KOPT-K1 (cell line): ENCODE results near the gene CABLES2.
A peak's percentile ranks its signal among the peaks of the same experiment; 100 is the strongest.

Source experiments
- H3K27ac ChIP-seq: fragments of 200-600 bp; sonication (generic); 2 replicates; pipeline ENCODE4 v1.5.1; 2016; ENCODE audit warnings: antibody characterized with exemption, mild to moderate bottlenecking, low read depth, low read length; ENCODE audit not compliant: poor library complexity, severe bottlenecking
- H3K36me3 ChIP-seq: fragments of 200-600 bp; sonication (generic); 2 replicates; pipeline ENCODE4 v1.5.1; 2017; ENCODE audit warnings: antibody characterized with exemption, mild to moderate bottlenecking, low read length, moderate library complexity; ENCODE audit not compliant: insufficient read depth
- H3K9me3 ChIP-seq: fragments of 200-600 bp; sonication (generic); 2 replicates; pipeline ENCODE4 v1.5.1; 2017; ENCODE audit warnings: antibody characterized with exemption, low read length, mild to moderate bottlenecking; ENCODE audit not compliant: insufficient read depth, poor library complexity, severe bottlenecking

The CABLES2 gene, protein sequence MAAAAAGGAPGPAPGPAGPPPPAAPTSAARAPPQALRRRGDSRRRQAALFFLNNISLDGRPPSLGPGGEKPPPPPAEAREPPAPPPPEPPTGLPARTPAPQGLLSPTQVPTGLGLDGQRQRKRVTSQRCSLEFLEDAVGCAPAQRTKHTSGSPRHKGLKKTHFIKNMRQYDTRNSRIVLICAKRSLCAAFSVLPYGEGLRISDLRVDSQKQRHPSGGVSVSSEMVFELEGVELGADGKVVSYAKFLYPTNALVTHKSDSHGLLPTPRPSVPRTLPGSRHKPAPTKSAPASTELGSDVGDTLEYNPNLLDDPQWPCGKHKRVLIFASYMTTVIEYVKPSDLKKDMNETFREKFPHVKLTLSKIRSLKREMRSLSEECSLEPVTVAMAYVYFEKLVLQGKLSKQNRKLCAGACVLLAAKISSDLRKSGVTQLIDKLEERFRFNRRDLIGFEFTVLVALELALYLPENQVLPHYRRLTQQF

DNA sequence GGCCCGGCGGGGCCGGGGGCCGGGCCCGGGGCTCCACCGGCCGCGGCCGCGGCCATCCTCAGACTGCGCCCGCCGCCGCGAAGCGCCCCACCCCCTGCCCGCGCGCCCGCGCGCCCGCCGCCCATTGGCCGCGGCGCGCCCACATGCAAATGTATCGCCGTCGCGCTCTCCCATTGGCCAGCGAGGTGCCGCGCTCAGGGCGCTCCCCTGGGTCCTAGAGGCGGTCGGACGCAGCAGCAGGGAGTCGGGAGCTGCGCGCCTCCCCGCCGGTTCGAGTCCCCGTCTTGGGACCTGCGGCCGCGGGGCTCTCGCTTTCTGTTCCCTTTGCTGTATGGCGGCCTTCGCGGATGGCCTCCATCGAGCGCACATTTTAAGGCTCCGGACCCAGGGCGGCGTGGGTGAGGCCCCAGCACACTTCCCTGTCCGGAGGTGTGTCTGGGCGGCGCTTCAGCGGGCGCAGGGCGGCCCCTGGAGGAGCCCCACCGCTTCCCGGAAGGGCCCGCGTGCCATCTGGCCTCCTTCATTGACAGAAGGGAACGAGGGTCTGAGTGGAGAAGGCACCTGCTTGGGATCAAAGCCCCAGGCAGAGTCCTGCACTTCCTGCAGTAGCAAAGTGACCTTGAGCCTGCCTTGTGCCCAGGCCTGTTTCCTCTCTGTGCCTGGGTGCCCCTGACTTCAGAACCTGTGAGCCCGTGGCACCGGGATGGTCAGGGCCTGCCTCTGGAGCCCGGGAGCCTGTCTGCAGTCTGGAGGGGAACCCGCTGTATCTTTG is at the start of gene CABLES2:
CABLES2 (minus strand) TSS at position 65 of the 772 bp plus-strand sequence; CDS start at position 56, 9 bp downstream.
- no peaks in the 10 kb centered on the region for H3K9me3 ChIP-seq
- no peaks in the 10 kb centered on the region; the same call in 1 of the 2 replicates for H3K36me3 ChIP-seq
- H3K27ac ChIP-seq = peak within 1 kb of the TSS; percentile 63

DNA sequence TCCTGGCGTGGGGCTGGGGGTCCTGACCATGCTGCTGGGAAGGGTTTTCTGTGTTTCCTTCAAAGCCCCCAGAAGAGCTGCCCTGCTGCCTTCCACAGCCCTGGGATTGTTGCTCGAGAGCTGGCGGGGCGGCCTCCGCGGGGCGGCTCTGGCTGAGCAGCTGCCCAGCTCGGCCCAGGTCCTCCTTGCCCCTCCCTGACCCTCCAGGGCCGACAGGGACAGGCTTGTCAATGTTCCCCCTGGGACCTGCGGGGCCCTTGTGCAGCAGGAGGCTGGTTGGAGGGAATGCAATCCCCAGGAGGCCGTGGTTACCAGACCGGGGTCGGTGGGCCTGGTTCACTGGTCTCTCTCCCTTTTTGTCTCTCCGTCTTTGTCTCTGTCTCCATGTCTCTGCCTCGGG is 48.8 kb upstream of the CABLES2 start:
- Histone ChIP-seq H3K36me3 (no peaks in the 10 kb centered on the region), H3K27ac (no peak overlapping the region), H3K9me3 (no peaks in the 10 kb centered on the region)

DNA sequence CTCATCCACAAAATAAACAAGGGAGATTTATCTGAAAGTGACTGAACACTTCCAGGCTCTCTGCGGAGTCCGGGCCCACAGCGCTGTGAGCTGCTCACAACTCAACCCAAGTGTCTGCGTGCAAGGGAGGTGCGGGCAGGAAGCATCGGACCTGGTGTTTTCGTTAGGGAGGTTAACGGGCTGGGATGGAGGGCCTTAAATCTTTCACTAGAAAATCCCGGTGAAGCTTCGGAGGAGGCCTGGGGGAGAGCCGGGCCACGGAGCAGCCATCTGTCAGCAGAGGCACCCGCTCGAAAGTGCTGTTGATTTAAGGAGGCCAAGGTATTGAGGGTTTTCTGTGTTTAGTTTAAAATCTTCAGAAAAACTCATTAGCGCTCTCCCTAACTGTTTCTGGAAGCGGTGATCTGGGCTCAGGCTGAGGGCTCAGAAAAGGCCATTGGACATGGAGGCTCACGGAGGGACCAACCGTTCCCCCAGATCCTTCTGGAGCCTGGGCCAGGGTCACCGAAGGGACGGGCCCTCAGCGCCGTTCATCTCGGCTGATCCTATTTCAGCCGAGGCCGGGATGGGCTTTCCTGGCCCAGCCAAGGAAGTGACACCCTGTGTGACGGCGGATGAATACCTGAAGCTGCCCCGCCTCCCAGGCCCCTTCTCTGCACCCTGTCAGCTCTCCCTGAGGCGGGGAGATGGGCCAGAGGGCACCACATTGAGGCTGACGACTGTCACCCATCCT is 48.0 kb upstream of the CABLES2 start:
- Histone ChIP-seq H3K27ac (no peak overlapping the region), H3K36me3 (no peaks in the 10 kb centered on the region), H3K9me3 (no peaks in the 10 kb centered on the region)

DNA sequence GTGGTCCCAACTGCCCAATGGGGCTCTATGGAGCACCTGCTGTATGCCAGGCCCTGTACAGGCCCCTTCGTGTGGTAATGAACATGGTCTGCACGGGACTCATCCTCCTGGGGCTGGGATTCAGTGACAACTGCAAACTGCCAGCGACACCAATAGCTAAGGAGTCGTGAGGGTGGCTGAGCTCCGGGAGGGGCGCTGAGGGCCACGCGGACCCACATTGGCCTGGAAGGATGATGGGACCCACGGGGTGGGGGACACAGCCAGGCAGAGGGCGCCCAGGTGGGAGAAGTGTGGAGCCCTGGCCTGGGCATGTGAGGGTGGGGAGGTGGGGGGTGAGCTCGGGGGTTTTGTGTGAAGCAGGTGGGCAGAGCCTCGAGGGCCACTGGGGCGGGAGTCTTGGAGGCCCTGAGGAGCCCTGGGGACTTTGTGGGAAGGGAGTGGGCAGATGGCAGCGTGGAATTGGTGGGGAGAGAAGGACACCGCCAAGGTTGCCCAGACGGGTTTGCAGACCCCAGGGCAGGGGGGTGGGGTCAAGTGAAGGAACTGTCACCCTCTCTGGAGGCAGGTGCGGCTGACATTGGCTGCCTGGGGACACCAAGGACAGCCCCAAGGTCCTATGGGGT is 46.2 kb upstream of the CABLES2 start:
- Histone ChIP-seq H3K27ac (no peak overlapping the region), H3K9me3 (no peaks in the 10 kb centered on the region), H3K36me3 (no peaks in the 10 kb centered on the region)

DNA sequence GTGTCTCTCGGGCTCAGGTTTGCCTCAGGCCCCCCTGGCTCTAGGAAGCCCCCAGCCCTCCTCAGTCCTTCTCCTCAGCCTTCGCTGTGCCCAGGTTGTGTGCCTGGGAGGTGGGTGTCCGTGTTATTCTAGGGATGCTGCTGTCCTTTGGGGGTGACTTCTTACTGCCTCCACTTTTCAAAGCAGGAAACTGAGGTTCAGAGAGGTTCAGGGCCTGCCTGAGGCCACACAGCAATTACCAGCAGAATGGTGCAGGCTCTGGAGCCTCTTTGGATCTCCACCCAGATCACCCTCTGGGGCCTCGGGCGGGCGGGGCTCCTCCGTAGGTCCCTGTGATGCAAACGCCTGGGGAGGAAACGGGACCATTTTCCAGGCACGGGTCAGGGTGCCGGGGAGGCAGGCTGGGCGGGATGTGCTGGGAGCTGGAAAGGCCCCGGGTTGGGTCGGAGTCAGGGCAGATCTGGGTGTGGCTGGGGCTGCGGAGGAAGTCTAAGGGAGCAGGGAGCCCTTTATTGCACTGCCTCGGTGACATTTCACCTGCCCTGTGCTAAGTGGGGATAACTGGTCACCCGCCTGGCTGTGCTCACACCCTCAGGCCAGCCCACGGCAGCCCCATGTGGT is 45.5 kb upstream of the CABLES2 start:
- Histone ChIP-seq H3K27ac (no peak overlapping the region), H3K9me3 (no peaks in the 10 kb centered on the region), H3K36me3 (no peaks in the 10 kb centered on the region)

DNA sequence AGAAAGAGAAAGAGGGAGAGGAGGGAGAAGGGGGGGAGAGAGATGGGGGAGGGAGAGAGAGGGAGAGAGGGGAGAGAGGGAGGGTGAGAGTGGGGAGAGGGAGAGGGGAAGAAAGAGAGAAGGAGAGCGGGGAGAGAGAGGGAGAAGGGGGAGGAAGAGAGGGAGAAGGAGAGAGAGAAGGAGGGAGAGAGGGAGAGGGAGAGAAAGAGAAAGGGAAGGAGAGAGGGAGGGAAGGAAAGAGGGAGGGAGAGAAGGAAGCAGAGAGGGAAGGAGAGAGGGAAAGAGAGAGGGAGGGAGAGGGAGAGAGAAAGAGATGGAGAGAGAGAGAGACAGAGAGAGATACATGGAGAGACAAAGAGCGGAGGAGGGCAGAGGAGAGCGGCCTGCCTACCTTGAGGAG is 44.9 kb upstream of the CABLES2 start:
- no peaks in the 10 kb centered on the region for H3K36me3 ChIP-seq
- no peak overlapping the region for H3K27ac ChIP-seq
- H3K9me3 ChIP-seq = no peaks in the 10 kb centered on the region

DNA sequence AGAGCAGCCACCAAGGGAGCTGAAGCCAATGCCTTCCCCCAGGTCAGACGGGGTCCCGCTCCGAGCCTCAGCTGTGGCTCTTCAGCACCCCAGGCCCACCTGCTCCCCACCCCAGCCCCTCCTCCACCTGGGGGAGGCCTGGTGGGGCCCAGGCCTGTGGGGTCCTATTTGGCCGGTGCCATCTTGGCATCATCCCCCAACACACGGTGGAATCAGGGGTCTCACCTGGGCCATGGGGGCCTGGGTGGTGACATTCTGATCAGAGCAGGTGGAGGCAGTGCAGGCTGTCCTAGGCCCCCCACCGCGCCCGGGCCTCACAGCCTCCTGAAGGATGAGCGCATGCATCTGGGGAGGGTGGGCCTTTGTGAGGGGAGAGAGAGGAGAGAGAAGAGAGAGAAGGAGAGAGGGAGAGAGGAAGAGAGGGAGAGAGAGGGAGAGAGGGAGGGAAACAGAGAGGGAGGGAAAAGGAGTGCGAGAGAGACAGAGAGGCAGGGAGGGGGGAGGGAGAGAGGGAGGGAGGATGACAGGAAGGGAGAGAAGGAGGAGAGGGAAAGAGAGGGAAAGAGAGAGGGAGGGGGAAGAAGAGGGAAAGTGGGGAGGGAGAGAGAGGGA is 44.2 kb upstream of the CABLES2 start:
- no peaks in the 10 kb centered on the region for H3K36me3 ChIP-seq
- H3K9me3 ChIP-seq = no peaks in the 10 kb centered on the region
- H3K27ac ChIP-seq = no peak overlapping the region

DNA sequence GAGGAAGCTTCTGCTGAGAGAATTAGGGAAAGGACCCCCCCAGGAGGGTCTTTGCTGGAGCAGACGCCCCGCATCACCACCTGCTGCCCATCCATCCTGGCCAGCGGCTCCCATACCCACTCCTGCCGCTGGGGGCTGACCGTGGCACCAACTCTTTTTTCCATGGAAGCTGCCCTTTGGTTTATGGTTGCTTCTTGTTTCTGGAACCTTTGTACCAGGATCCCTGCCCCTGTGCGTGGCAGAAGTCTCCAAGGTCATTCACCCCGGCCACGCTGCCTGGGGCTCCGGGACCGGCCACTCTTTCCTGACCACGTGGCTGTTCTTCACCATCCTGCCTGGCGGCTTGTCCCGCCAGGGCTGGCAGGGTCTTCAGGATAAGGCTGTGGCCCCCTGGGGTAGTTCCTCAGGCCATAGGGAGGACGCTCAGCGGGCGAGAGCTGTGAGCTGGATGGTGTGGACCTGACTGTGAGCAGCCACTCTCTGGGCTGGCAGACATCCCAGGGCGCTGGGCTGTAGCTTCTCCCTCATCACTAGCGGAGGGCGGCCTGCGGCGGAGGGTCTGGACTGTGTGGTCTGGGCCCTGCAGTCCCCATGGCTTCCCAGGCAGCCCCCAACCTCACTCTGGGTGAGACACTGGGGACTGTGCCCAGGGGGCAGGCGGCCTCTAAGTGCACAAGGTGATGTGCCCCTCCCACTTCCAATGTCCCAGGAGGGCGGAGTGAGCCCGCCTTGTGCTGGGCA is 43.0 kb upstream of the CABLES2 start:
- no peaks in the 10 kb centered on the region for H3K9me3 ChIP-seq
- H3K36me3 ChIP-seq = no peaks in the 10 kb centered on the region
- no peak overlapping the region for H3K27ac ChIP-seq

DNA sequence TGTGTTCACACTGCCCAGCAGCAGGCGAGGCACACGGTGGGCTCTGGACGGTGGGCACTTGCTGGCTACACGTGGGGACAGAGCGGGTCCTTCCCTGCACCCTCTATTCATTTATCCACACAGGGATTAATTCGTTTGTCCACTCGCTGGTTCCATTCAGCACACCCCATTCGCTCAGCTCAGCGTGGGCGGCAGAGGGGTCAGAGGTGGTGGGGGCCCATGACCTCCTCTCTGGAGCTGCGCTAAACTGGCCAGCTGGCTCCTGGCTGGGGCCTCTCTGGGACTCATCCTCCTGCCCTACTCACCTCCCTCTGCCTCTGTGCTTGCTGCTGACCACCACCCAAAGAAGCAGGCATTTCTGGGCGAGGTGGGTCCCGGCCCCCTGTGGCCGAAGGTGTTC is 41.7 kb upstream of the CABLES2 start:
- H3K36me3 ChIP-seq = no peaks in the 10 kb centered on the region
- H3K27ac ChIP-seq = no peak overlapping the region
- H3K9me3 ChIP-seq = no peaks in the 10 kb centered on the region

DNA sequence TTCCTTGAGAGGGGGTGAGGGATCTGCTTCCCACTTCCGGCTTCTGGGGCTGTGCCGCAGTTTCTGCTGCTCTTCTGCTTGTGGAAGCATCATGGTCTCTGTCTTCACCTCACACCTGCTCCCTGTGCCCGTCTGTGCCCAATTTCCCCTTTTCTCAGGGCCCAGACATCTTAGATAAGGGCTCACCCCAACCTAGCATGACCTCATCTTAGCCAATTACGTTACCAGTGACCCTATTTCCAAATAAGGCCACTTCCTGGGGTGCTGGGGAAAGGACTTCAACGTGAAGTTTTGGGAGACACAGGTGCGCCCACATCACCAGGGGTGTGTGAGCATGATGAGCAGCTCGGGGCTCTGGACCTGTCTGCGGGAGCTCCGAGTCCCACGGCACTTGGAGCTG is 41.0 kb upstream of the CABLES2 start:
- H3K27ac ChIP-seq = no peak overlapping the region
- no peaks in the 10 kb centered on the region for H3K9me3 ChIP-seq

DNA sequence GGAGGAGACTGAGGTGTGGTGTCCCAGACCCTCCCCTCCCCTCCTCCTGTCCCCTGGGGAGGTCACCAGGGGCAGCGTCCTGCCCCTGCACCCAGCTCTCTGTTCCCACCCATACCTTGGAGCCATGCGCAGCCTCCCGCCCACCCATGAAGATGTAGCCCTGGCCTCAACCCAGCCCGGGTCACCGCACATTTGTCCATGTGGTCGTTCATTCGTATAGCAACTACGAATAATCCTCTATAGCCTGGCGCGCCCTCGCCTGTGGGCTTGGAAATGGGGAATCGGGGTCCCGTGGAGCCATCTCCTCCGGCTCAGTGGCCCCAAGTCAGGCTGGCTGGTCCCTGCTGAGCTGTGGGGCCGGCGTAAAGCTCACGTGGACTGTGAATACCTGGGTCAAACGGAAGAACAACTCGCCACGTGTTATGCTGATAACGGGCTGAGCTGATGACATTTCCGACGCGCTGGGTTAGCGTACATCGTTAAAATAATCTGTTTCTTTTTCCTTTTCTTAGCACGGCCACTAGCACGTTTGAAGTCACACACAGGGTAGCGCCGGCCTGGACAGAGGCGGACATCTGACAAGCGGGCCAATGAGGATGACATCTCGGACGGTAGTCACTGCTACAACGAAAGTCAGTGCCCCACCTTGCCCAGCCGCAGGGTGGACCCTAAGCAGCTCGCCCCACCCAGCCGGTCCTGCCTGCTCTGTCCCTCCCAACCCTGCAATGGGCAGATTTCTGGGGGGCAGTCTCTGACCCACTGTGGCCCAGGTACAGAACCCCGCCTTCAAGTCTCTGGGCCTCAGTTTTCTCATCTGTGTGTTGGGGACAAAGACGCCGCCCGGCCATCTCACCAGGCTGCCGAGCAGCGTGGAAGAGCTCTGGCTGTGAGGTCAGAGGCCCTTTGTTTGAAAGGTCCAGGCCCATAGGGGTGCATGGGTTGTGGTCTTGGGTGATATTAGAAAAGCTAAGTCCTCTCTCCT is 40.1 kb upstream of the CABLES2 start:
- Histone ChIP-seq H3K9me3 (no peaks in the 10 kb centered on the region), H3K27ac (no peak overlapping the region), H3K36me3 (no peaks in the 10 kb centered on the region)

More for the DNA sequence above, 41.0 kb upstream of the CABLES2 start:
- no peaks in the 10 kb centered on the region for H3K36me3 ChIP-seq

DNA sequence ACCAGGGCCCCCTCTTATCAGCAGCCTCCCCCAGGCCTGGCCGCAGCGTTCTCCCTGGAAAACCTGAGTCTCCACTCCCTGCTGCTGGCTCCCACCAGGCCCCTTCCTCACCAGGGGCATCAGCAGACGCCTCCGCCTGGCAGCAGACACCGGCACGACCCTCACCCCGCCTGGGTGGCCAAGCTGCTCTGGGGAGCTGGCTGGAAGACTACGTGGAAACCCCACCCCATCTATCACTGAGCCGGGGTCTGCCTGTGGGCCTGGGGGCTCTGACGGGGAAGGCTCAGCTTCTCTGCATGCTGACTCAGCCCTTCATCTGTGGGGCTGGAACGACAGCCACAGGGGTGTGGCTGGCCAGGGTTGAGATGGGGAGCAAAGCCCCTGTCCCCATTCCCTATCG is 39.4 kb upstream of the CABLES2 start:
- no peaks in the 10 kb centered on the region for H3K9me3 ChIP-seq
- H3K36me3 ChIP-seq = no peaks in the 10 kb centered on the region
- H3K27ac ChIP-seq = no peak overlapping the region
